Renal cortex interstitium (tissue), 11 donors: Measurements from ENCODE around the gene H1-8. TPM values are rescaled to one million over a fixed set of nuclear protein-coding genes. Genes with fewer than 3 reads are reported as not detected.

ENCODE experiments used
- DNase-seq, 11 donors: peaks; one replicate each; pipeline ENCODE4 v3.0.0-alpha.2; 2013; ENCODE audit warnings: low read depth in 9 of 11, low spot score in 4 of 11; ENCODE audit errors: extremely low read depth in 1 of 11
- polyA plus RNA-seq, 3 donors: library from polyadenylated mRNA; unstranded; fragments of 120-200 nt; gene quantifications; one replicate each; pipeline ENCODE4 v1.2.1, GENCODE V29; 2013; ENCODE audit not compliant: insufficient read length in 3 of 3

H1-8 gene
- polyA plus RNA-seq, 3 donors = not detected

- no peak for DNase-seq
These were observed 55.0 kb downstream of the H1-8 start for GRCh38 chr3:129598000-129598381.

DNA sequence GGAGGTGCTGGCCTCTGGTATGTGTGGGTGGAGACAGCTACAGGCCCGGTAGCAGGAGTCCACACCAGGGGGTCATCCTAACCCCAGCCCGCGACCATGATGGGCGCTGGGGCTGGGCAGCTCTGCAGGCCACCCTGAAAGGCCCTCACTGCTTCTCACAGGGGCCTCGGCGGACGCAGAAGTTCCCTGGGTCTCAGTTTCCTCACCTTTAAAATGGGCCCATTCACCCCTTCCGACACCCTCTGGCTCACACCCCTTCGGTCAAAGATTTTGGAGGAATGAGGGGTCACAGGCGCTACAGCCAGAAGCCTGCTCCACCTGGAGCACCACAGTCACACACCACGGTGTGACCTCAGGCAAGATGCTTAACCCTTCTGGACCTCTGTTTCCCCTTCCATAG, 55.5 kb downstream of the H1-8 start:
- no peak for DNase-seq

- no peak for DNase-seq
These were observed 56.1 kb downstream of the H1-8 start for GRCh38 chr3:129599073-129599472.

GRCh38 chr3:129599607-129600006, 56.6 kb downstream of the H1-8 start:
- no peak for DNase-seq

- no peak for DNase-seq
These were observed 57.4 kb downstream of the H1-8 start for GRCh38 chr3:129600348-129600747.

Other genes starting within 250 kb of the H1-8 start
- 1 to 10 TPM; 3.6 to 7.2 (median 3.7) TPM for gene EFCAB12, start 114.5 kb upstream of the H1-8 start, polyA plus RNA-seq
- gene MBD4, start 103.2 kb upstream of the H1-8 start, polyA plus RNA-seq = 10 to 100 TPM; 43.2 to 53.3 (median 49.5) TPM
- 10 to 100 TPM; 51.3 to 63.6 (median 62.5) TPM for gene IFT122, start 103.0 kb upstream of the H1-8 start, polyA plus RNA-seq
- under 1 TPM; 0.04 to 0.09 (median 0.08) TPM for gene RHO, start 14.5 kb upstream of the H1-8 start, polyA plus RNA-seq
- 100 to 1,000 TPM; 124 to 153 (median 144) TPM for gene PLXND1, start 63.5 kb downstream of the H1-8 start, polyA plus RNA-seq